NCI-H526 (cell line): ENCODE data around the gene PRKCA.
A peak's percentile ranks its signal among the peaks of the same experiment; 100 is the strongest.
"Not testable (repeated sequence)": the region's sequence is repeated elsewhere in the genome, so short reads cannot be mapped to it uniquely, and the experiment has no call there.

Experiments
- DNase-seq, 2 experiments: peaks; one replicate each; lab custom pipeline; 2025; lab: John Stamatoyannopoulos, UW

Gene PRKCA

GRCh38 chr17:66301864-66302741, at the start of gene PRKCA:
Gene PRKCA (plus strand): TSS chr17:66302613.
- DNase-seq, result peak in 1 of 2 experiments; percentile 85

- DNase-seq, result not testable (repeated sequence)
These were observed 49.0 kb upstream of the PRKCA start for GRCh38 chr17:66253458-66253857.

- DNase-seq, result peak; percentile 58 to 84
These were observed 47.3 kb upstream of the PRKCA start for GRCh38 chr17:66255112-66255511.

GRCh38 chr17:66255527-66255971, 46.9 kb upstream of the PRKCA start:
- no peak for DNase-seq

GRCh38 chr17:66260275-66260674, 42.1 kb upstream of the PRKCA start:
- no peak for DNase-seq

GRCh38 chr17:66260688-66261087, 41.7 kb upstream of the PRKCA start:
- DNase-seq, result no peak

- no peak for DNase-seq
These were observed 39.6 kb upstream of the PRKCA start for GRCh38 chr17:66262767-66263166.

GRCh38 chr17:66264696-66265095, 37.7 kb upstream of the PRKCA start:
- DNase-seq, result no peak

- DNase-seq, result no peak
These were observed 34.0 kb upstream of the PRKCA start for GRCh38 chr17:66268247-66268927.

- no peak for DNase-seq
These were observed 32.3 kb upstream of the PRKCA start for GRCh38 chr17:66270106-66270505.

GRCh38 chr17:66271512-66271911, 30.9 kb upstream of the PRKCA start:
- DNase-seq, result no peak

- DNase-seq, result no peak
These were observed 29.4 kb upstream of the PRKCA start for GRCh38 chr17:66272811-66273585.

- DNase-seq, result no peak
These were observed 28.9 kb upstream of the PRKCA start for GRCh38 chr17:66273586-66273848.

- DNase-seq, result no peak
These were observed 26.8 kb upstream of the PRKCA start for GRCh38 chr17:66275651-66276050.

GRCh38 chr17:66276328-66276937, 26.0 kb upstream of the PRKCA start:
- no peak for DNase-seq

GRCh38 chr17:66277191-66277590, 25.2 kb upstream of the PRKCA start:
- no peak for DNase-seq

- no peak for DNase-seq
These were observed 20.6 kb upstream of the PRKCA start for GRCh38 chr17:66281661-66282369.

GRCh38 chr17:66283296-66283934, 19.0 kb upstream of the PRKCA start:
- DNase-seq, result no peak

GRCh38 chr17:66283971-66284370, 18.4 kb upstream of the PRKCA start:
- DNase-seq, result no peak

GRCh38 chr17:66285149-66285548, 17.3 kb upstream of the PRKCA start:
- no peak for DNase-seq

- no peak for DNase-seq
These were observed 14.5 kb upstream of the PRKCA start for GRCh38 chr17:66287911-66288310.
